ENCODE data around the gene AP4B1.

Gene AP4B1

GRCh38 chr1:113917400-113918082 lies 12.9 kb upstream of the AP4B1 start:
- H3K79me2 ChIP-seq (ENCODE audit: insufficient read depth, low read length), result no peaks in the 10 kb centered on the region
- H3K4me3 ChIP-seq (ENCODE audit: low read depth, low read length, poor library complexity, severe bottlenecking), result no peak overlapping the region
- H3K36me3 ChIP-seq (ENCODE audit: insufficient read depth, low read length), result peaks cover 5% of the 10 kb centered on the region; the same call in 1 of the 2 replicates
- no peaks in the 10 kb centered on the region for H3K9me3 ChIP-seq (ENCODE audit: low read length)
- no peak for TF ChIP-seq EZH2 (IDR thresholded peaks at IDR 0.05; ENCODE audit: borderline replicate concordance, low read length)
- no peak for TF ChIP-seq CTCF (IDR thresholded peaks at IDR 0.05; ENCODE audit: low read length)
- peaks cover 5% of the 10 kb centered on the region for H3K4me1 ChIP-seq (ENCODE audit: insufficient read depth, low read length, severe bottlenecking)
- no peak overlapping the region for H3K27ac ChIP-seq (ENCODE audit: low read depth, low read length, poor library complexity, severe bottlenecking)
- no peak overlapping the region for H2AFZ ChIP-seq (ENCODE audit: low read length)
- H3K27me3 ChIP-seq (ENCODE audit: insufficient read depth, low read length), result no peaks in the 10 kb centered on the region
- no peaks in the 10 kb centered on the region for H3K9me2 ChIP-seq (ENCODE audit: low read depth, low read length)
- H3F3A ChIP-seq (ENCODE audit: insufficient read depth, low read length), result no peaks in the 10 kb centered on the region
- no peaks in the 10 kb centered on the region for H4K20me1 ChIP-seq (ENCODE audit: insufficient read depth, low read length)
- no peak overlapping the region for H3K9ac ChIP-seq (ENCODE audit: low read length)
- no peak overlapping the region for H3K4me2 ChIP-seq (ENCODE audit: low read length)

- no peak overlapping the region for H2AFZ ChIP-seq (ENCODE audit: low read length)
- no peaks in the 10 kb centered on the region for H3K27me3 ChIP-seq (ENCODE audit: insufficient read depth, low read length)
- H3K27ac ChIP-seq (ENCODE audit: low read depth, low read length, poor library complexity, severe bottlenecking), result no peak overlapping the region
- no peaks in the 10 kb centered on the region for H3F3A ChIP-seq (ENCODE audit: insufficient read depth, low read length)
- peaks cover 5% of the 10 kb centered on the region for H3K4me1 ChIP-seq (ENCODE audit: insufficient read depth, low read length, severe bottlenecking)
- H3K9me2 ChIP-seq (ENCODE audit: low read depth, low read length), result no peaks in the 10 kb centered on the region
- H4K20me1 ChIP-seq (ENCODE audit: insufficient read depth, low read length), result no peaks in the 10 kb centered on the region
- no peak overlapping the region for H3K4me3 ChIP-seq (ENCODE audit: low read depth, low read length, poor library complexity, severe bottlenecking)
- H3K4me2 ChIP-seq (ENCODE audit: low read length), result no peak overlapping the region
- TF ChIP-seq EZH2 (IDR thresholded peaks at IDR 0.05; ENCODE audit: borderline replicate concordance, low read length) (no peak), CTCF (IDR thresholded peaks at IDR 0.05; ENCODE audit: low read length) (no peak)
- H3K79me2 ChIP-seq (ENCODE audit: insufficient read depth, low read length), result no peaks in the 10 kb centered on the region
- no peak overlapping the region for H3K9ac ChIP-seq (ENCODE audit: low read length)
- H3K9me3 ChIP-seq (ENCODE audit: low read length), result no peaks in the 10 kb centered on the region
- peaks cover 10% of the 10 kb centered on the region; the same call in 1 of the 2 replicates for H3K36me3 ChIP-seq (ENCODE audit: insufficient read depth, low read length)
Measured at GRCh38 chr1:113916974-113917373, 12.4 kb upstream of the AP4B1 start.

GRCh38 chr1:113913887-113914664 lies 9.5 kb upstream of the AP4B1 start:
- Histone ChIP-seq H3K79me2 (ENCODE audit: insufficient read depth, low read length) (no peaks in the 10 kb centered on the region), H3K4me2 (ENCODE audit: low read length) (no peak overlapping the region), H3K9me3 (ENCODE audit: low read length) (no peaks in the 10 kb centered on the region), H3F3A (ENCODE audit: insufficient read depth, low read length) (no peaks in the 10 kb centered on the region; the same call in 1 of the 2 replicates), H3K4me3 (ENCODE audit: low read depth, low read length, poor library complexity, severe bottlenecking) (no peak overlapping the region), H3K9me2 (ENCODE audit: low read depth, low read length) (no peaks in the 10 kb centered on the region), H3K9ac (ENCODE audit: low read length) (no peak overlapping the region), H2AFZ (ENCODE audit: low read length) (no peak overlapping the region), H3K4me1 (ENCODE audit: insufficient read depth, low read length, severe bottlenecking) (peaks cover 5% of the 10 kb centered on the region), H4K20me1 (ENCODE audit: insufficient read depth, low read length) (no peaks in the 10 kb centered on the region), H3K27ac (ENCODE audit: low read depth, low read length, poor library complexity, severe bottlenecking) (no peak overlapping the region), H3K36me3 (ENCODE audit: insufficient read depth, low read length) (peaks cover 31% of the 10 kb centered on the region), H3K27me3 (ENCODE audit: insufficient read depth, low read length) (no peaks in the 10 kb centered on the region)
- TF ChIP-seq EZH2 (IDR thresholded peaks at IDR 0.05; ENCODE audit: borderline replicate concordance, low read length), result no peak
